GM10266 (cell line): ENCODE data around the gene PPP1CB.
A peak's percentile ranks its signal among the peaks of the same experiment; 100 is the strongest.

Experiments used
- DNase-seq: peaks from one replicate; pipeline ENCODE4 v3.0.0; 2012; ENCODE audit errors: extremely low spot score
- CTCF ChIP-seq: IDR thresholded peaks from 2 replicates; pipeline ENCODE4 v1.5.1; 2012; ENCODE audit warnings: mild to moderate bottlenecking, low read depth; ENCODE audit not compliant: control insufficient read depth, insufficient read depth; ENCODE audit errors: missing control alignments

Gene PPP1CB

GRCh38 chr2:28751252-28751955 lies at the start of gene PPP1CB:
Gene PPP1CB, plus strand, starts transcription at chr2:28751830. Its CDS starts 295 bp downstream, at chr2:28752125.
- DNase-seq: peak; percentile 92
- peak; percentile 52 for TF ChIP-seq CTCF

DNA sequence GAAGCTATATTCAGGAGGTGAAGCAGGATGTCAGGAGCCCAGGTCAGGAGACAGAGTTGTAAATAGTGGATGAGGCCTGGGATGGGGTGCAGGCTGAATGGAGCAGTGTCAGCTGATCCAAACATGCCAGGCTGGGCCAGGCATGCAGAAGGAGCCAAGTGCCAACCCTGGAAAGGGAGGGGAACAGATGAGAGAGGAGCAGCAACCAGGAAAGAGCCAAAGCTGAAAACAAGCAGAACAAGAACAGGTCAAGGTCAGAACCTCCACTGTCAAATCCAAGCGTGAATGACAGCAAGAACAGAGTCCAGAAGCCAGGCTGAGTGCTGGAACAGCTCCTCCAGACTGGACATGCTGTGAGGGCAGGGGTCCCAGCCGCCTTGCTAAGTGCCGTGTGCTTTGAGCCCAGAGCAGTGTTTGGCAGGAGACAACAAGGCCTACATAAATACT lies 49.2 kb upstream of the PPP1CB start:
- no peak for TF ChIP-seq CTCF
- no peak for DNase-seq

DNA sequence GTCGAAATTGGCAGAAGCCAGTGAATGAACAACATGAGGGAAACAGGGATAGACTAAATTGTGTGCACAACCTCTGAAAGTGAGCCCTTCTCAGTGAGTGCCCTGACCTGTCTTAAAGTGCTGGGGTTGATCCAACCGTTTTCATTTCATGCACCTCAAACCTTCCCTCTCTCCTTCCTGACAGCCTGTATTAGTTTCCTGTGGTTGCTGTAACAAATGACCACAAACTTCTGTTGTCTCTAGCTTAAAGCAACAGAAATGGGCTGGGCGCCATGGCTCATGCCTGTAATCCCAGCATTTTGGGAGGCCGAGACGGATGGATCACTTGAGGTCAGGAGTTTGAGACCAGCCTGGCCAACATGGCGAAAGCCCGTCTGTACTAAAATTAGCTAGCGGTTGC lies 48.8 kb upstream of the PPP1CB start:
- no peak for DNase-seq
- no peak for TF ChIP-seq CTCF

- no peak for TF ChIP-seq CTCF
- no peak for DNase-seq
These were observed 47.0 kb upstream of the PPP1CB start for GRCh38 chr2:28704621-28705020.

DNA sequence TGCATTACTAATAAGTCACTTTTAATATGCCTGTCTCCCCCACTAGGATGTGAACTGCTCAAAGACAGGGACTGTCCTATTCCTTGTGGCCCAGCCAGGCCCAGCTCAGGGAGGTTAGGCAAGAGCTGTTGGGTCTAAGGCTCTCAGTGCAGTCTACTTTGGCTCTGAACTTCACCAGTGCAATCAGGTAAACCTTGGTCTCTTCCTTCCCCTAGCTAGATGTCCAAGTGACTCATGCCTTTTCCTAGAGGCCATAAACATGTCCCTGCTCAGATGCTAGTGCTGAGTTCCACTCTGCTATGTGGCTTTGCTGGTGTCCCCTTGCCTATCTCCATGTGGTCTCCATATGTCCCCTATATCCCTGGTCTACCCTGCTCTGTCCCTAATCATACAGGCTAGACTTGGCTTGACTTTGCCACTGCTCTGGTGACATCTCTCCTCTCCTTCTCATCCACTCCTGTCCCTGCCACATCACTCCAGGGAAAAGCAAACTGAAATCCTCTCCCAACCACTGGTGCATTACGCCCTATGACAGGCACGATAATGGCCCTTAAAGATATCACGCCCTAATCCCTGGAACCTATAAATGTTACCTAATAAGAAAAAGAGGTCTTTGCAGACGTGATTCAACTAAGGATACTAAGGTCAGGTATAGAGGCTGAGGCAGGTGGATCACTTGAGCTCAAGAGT lies 45.7 kb upstream of the PPP1CB start:
- DNase-seq: no peak
- TF ChIP-seq CTCF: no peak

GRCh38 chr2:28707592-28707991 lies 44.0 kb upstream of the PPP1CB start:
- no peak for DNase-seq
- no peak for TF ChIP-seq CTCF

GRCh38 chr2:28709101-28709500 lies 42.5 kb upstream of the PPP1CB start:
- no peak for DNase-seq
- no peak for TF ChIP-seq CTCF
